Tibial artery (tissue), 4 donors: ENCODE measurements around the gene LSR.

Experiments used
- DNase-seq, 2 donors: peaks; one replicate each; pipeline ENCODE4 v3.0.0-alpha.2; 2019
- H3K27ac ChIP-seq, 2 donors: fragments of 200-600 bp; sonication (generic) in 1 of 2; 1 replicate in 1 of 2; 2 replicates in 1 of 2; pipeline ENCODE4 v1.5.1; 2018 to 2019; ENCODE audit warnings: mild to moderate bottlenecking in 1 of 2
- H3K27me3 ChIP-seq, 2 donors: fragments of 200-600 bp; sonication (generic) in 1 of 2; one replicate each; pipeline versions ENCODE4 v1.5.1 to v1.6.0; 2016 to 2019
- H3K36me3 ChIP-seq, 3 donors: fragments of 200-600 bp; sonication (generic) in 2 of 3; one replicate each; pipeline ENCODE4 v1.5.1; 2016 to 2019; ENCODE audit warnings: mild to moderate bottlenecking in 2 of 3
- H3K4me1 ChIP-seq, 4 donors: fragments of 200-600 bp; sonication (generic) in 2 of 4; 1 replicate in 3 of 4; 2 replicates in 1 of 4; pipeline ENCODE4 v1.5.1; 2016 to 2019
- H3K4me3 ChIP-seq, 2 donors: fragments of 200-600 bp; sonication (generic) in 1 of 2; 1 replicate in 1 of 2; 2 replicates in 1 of 2; pipeline ENCODE4 v1.5.1; 2018 to 2019; ENCODE audit warnings: mild to moderate bottlenecking in 2 of 2
- H3K9me3 ChIP-seq, 3 donors: fragments of 200-600 bp; sonication (generic) in 1 of 3; one replicate each; pipeline ENCODE4 v1.5.1; 2016 to 2019
- intact Hi-C: fragments of 100-400 bp; cut with DNase I; formaldehyde crosslinking; loops from one replicate; pipeline ENCODE4 v1.15.0; 2023; ENCODE audit warnings: low total_unique reads
- TF ChIP-seq, protein P1 (sequence below), 2 experiments: fragments of 200-600 bp in 1 of 2; fragments of 450-650 bp in 1 of 2; IDR thresholded peaks; one replicate each; pipeline ENCODE4 v1.5.1; 2017 to 2019; ENCODE audit warnings: antibody characterized with exemption in 2 of 2, mild to moderate bottlenecking in 1 of 2, moderate library complexity in 1 of 2

The LSR gene

DNA sequence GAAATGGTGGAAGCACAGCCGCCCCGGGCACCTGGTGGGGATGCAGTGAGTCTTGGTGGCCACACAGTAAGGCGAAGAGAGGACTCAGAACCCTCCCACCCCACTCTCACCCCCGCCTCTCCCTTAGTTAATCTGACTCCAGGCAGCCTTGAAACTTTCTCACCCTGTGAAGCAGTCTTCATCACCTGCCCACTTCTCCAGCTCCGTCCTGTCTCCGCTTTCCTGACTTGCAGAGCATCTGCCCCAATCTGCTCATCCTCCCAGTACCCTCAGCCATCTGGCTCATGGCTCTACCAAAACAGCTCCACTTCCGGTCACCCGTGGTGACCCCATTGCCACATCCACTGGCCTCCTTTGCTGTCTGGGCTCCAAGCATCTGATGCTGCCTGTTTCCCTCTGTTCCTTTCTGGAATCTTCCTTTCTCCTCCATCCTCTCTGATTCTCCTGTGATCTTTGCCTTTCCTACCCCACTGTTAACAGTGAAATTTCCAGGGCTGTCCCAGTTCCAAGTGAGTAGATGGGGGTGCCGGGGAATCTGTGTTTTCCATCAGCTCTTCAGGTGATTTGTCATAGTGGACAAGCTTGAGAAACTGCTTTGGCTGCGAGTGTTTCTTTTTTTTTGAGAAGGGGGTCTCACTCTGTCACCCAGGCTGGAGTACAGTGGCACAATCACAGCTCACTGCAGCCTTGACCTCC, 24.3 kb downstream of the LSR start:
- H3K4me1 ChIP-seq: peaks cover 0 to 12% (median 9%) of the 10 kb centered on the region in 4 donors
- no peaks in the 10 kb centered on the region for H3K27me3 ChIP-seq
- no peaks in the 10 kb centered on the region for H3K9me3 ChIP-seq
- peaks cover 49 to 81% (median 69%) of the 10 kb centered on the region in 3 donors for H3K36me3 ChIP-seq
- no peak for DNase-seq
- TF ChIP-seq, protein P1, sequence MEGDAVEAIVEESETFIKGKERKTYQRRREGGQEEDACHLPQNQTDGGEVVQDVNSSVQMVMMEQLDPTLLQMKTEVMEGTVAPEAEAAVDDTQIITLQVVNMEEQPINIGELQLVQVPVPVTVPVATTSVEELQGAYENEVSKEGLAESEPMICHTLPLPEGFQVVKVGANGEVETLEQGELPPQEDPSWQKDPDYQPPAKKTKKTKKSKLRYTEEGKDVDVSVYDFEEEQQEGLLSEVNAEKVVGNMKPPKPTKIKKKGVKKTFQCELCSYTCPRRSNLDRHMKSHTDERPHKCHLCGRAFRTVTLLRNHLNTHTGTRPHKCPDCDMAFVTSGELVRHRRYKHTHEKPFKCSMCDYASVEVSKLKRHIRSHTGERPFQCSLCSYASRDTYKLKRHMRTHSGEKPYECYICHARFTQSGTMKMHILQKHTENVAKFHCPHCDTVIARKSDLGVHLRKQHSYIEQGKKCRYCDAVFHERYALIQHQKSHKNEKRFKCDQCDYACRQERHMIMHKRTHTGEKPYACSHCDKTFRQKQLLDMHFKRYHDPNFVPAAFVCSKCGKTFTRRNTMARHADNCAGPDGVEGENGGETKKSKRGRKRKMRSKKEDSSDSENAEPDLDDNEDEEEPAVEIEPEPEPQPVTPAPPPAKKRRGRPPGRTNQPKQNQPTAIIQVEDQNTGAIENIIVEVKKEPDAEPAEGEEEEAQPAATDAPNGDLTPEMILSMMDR (IDR thresholded peaks at IDR 0.05): no peak
- no peak overlapping the region for H3K4me3 ChIP-seq
- no peak overlapping the region for H3K27ac ChIP-seq
- intact Hi-C loops: loop anchor here (5.0 to 10.0 kb wide), 2 partner anchors 208 to 219 kb away; partner anchors contain the start of gene KRTDAP

DNA sequence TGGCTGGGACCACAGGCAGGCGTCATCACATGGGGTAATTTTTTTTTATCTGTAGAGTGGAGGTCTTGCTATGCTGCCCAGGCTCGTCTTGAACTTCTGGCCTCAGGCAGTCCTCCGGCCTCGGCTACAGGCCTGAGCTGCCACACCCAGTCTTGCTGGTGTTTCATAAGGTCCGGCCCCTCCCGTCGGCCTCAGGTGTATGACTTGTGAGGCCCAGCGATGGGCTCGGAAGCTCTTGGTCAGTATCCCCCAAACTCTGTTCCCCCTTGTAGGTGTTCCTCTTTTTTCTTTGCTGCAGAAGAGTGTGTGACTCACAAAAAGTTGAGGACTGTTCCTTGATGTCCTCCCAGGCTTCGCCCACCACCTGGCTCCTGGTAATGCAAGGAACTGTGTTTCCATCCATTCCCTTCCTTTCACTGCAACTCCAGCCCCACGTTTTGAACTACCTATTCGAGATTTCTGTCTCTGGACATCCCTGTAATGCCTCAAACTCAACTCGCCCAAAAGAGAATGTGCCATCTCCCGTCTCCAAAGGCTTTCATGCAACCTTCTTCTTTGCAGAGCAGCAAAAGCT, 25.0 kb downstream of the LSR start:
- DNase-seq: no peak
- no peak overlapping the region for H3K4me3 ChIP-seq
- peaks cover 0 to 12% (median 9%) of the 10 kb centered on the region in 4 donors for H3K4me1 ChIP-seq
- H3K27ac ChIP-seq: no peak overlapping the region
- TF ChIP-seq, protein P1 (IDR thresholded peaks at IDR 0.05): no peak
- no peaks in the 10 kb centered on the region for H3K9me3 ChIP-seq
- no peaks in the 10 kb centered on the region for H3K27me3 ChIP-seq
- intact Hi-C loops: loop anchor here (5.0 to 10.0 kb wide), 2 partner anchors 209 to 219 kb away; partner anchors contain the start of gene KRTDAP
- peaks cover 53 to 88% (median 76%) of the 10 kb centered on the region in 3 donors for H3K36me3 ChIP-seq

DNA sequence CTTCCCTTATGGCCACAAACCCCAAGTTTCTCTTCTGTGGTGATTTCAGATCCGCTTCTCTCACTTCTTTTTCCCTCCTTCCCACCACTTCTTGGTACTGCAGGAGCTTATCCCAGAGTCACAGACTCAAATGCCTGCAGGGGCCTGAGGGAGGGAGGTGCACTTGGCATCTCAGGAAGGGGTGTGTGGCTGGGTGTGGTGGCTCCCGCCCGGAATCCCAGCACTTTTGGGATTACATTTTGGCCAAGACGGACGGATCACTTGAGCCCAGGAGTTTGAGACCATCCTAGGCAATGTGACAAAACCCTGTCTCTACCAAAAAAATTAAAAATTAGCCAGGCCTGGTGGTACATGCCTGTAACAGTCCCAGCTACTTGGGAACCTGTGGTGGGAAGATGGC, 25.5 kb downstream of the LSR start:
- Histone ChIP-seq H3K27me3 (no peaks in the 10 kb centered on the region), H3K4me3 (no peak overlapping the region), H3K36me3 (peaks cover 58 to 93% (median 81%) of the 10 kb centered on the region in 3 donors), H3K4me1 (peaks cover 0 to 12% (median 9%) of the 10 kb centered on the region in 4 donors), H3K27ac (no peak overlapping the region), H3K9me3 (no peaks in the 10 kb centered on the region)
- intact Hi-C loops: loop anchor here (5.0 to 10.0 kb wide), 2 partner anchors 210 to 218 kb away; partner anchors contain the start of gene KRTDAP
- no peak for DNase-seq
- TF ChIP-seq, protein P1 (IDR thresholded peaks at IDR 0.05): no peak

DNA sequence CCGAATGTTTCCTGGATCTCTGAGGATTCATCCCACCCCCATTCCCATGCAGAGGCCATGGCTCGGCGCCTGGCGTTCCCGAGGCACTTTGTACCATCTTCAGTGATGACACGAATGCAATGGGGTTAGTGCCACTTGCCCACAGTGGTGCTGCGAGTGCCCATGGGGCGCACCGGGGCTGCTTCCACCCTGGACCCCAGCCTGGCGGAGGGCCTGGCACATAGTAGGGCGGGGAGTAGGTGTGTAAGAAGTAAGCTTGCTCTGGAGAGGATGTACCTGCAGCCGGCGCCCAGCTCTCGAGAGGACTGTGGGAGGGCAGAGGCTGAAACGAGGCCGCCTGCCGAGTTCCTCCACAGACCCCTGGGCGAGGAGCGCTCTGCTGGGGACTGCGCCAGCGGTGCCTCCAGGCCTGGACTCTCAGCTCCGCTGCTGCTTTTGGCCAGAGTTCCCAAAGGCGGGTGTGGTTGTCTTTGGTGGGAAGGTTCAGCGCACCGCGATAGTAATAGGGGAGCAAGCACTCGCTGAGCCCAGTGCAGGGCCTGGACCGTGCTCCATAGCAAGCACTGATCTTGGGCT, 28.0 kb downstream of the LSR start:
- Histone ChIP-seq H3K4me1 (peaks cover 0 to 9% (median 1%) of the 10 kb centered on the region in 4 donors), H3K9me3 (no peaks in the 10 kb centered on the region), H3K4me3 (no peak overlapping the region), H3K27me3 (peaks cover 0 to under 1% of the 10 kb centered on the region in 2 donors), H3K36me3 (peaks cover 46 to 84% (median 69%) of the 10 kb centered on the region in 3 donors), H3K27ac (no peak overlapping the region)
- no peak for DNase-seq
- intact Hi-C loops: loop anchor here (10.0 kb wide), 1 partner anchor 212 kb away; no protein-coding TSS in a partner anchor
- TF ChIP-seq, protein P1 (IDR thresholded peaks at IDR 0.05): no peak

DNA sequence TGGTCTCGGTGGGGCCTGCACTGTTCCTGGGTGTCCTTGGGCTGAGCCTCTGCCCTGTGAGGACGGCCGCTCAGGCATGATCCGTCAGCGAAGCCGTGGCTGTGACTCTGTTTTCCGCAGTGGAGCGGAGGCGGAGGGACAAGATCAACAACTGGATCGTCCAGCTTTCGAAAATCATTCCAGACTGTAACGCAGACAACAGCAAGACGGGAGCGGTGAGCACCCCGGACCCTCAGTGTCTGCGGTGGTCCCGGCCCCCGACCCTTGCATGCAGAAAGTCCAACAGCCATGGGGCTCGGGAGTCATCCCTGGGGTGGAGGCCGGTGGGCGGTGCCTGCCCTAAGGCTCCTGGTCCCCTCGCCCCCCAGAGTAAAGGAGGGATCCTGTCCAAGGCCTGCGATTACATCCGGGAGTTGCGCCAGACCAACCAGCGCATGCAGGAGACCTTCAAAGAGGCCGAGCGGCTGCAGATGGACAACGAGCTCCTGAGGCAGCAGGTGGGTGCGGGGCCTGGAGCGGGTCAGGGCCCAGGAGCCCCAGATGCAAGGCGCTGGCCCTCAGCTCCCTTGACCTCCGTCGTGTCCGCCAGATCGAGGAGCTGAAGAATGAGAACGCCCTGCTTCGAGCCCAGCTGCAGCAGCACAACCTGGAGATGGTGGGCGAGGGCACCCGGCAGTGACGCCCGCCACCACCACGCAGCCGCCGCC, 29.9 kb downstream of the LSR start:
- no peak overlapping the region for H3K27ac ChIP-seq
- H3K4me1 ChIP-seq: peaks cover 0 to 9% (median 1%) of the 10 kb centered on the region in 4 donors
- H3K9me3 ChIP-seq: no peaks in the 10 kb centered on the region
- TF ChIP-seq, protein P1 (IDR thresholded peaks at IDR 0.05): no peak
- intact Hi-C loops: loop anchor here (10.0 kb wide), 1 partner anchor 214 kb away; no protein-coding TSS in a partner anchor
- H3K4me3 ChIP-seq: no peak overlapping the region
- peaks cover 0 to 8% of the 10 kb centered on the region in 2 donors for H3K27me3 ChIP-seq
- DNase-seq: no peak
- peaks cover 42 to 65% (median 50%) of the 10 kb centered on the region in 3 donors for H3K36me3 ChIP-seq
